H1 (cell line): Measurements from ENCODE around the gene PEX1. TPM values are rescaled to one million over a fixed set of nuclear protein-coding genes. Genes with fewer than 3 reads are reported as not detected.

Source experiments
- CTCF ChIA-PET: fragments of 300-600 bp; sonication (Branson Sonifier 250); formaldehyde crosslinking; loops from one replicate; lab custom pipeline; 2021; ENCODE audit not compliant: partially characterized antibody; lab: Charles Lee
- POLR2A ChIA-PET: fragments of 300-600 bp; sonication (Branson Sonifier 250); formaldehyde crosslinking; loops from one replicate; lab custom pipeline; 2021; ENCODE audit warnings: inconsistent platforms; ENCODE audit not compliant: partially characterized antibody; lab: Charles Lee
- DNase-seq, 2 experiments: peaks; one replicate each; pipeline versions ENCODE4 v3.0.0 to v3.0.0-alpha.2; 2010 to 2022; ENCODE audit warnings: low spot score in 2 of 2, low read depth in 1 of 2, mixed read lengths in 1 of 2
- FAIRE-seq: peaks from 2 replicates; lab custom pipeline; 2011; peaks lifted over from hg19 to GRCh38; lab: Jason Lieb, UNC
- H2AFZ ChIP-seq: 2 replicates; pipeline ENCODE4 v1.8.1; 2012; ENCODE audit warnings: low read length, inconsistent platforms
- H2AK5ac ChIP-seq: 2 replicates; pipeline ENCODE4 v1.6.1; 2013; ENCODE audit warnings: low read depth, low read length
- H2BK120ac ChIP-seq: replicated peaks from 2 replicates; pipeline ENCODE3; 2013; ENCODE audit warnings: low read depth, low read length, inconsistent platforms
- H2BK12ac ChIP-seq: 2 replicates; pipeline ENCODE4 v1.6.1; 2013; ENCODE audit warnings: low read depth, low read length
- H2BK15ac ChIP-seq: 2 replicates; pipeline ENCODE4 v1.6.1; 2013; ENCODE audit warnings: low read length
- H2BK20ac ChIP-seq: 2 replicates; pipeline ENCODE4 v1.6.1; 2013; ENCODE audit warnings: low read length
- H2BK5ac ChIP-seq: 2 replicates; pipeline ENCODE4 v1.6.1; 2013; ENCODE audit warnings: low read depth, low read length
- H3K14ac ChIP-seq: 2 replicates; pipeline ENCODE4 v1.6.1; 2013; ENCODE audit warnings: inconsistent platforms; ENCODE audit not compliant: insufficient read length
- H3K18ac ChIP-seq: 2 replicates; pipeline ENCODE4 v1.6.1; 2013; ENCODE audit warnings: low read length; ENCODE audit errors: extremely low read depth
- H3K23ac ChIP-seq: 2 replicates; pipeline ENCODE4 v1.6.1; 2013; ENCODE audit warnings: inconsistent platforms; ENCODE audit not compliant: insufficient read length
- H3K23me2 ChIP-seq: 2 replicates; pipeline ENCODE4 v1.6.1; 2013; ENCODE audit warnings: low read depth, low read length
- H3K27ac ChIP-seq: 2 replicates; pipeline ENCODE4 v1.6.1; 2011; ENCODE audit warnings: low read depth, low read length, inconsistent platforms
- H3K27me3 ChIP-seq, 4 experiments: replicated peaks in 1 of 4; 1 replicate in 1 of 4; 2 replicates in 3 of 4; pipeline versions ENCODE4 v1.6.1 to v1.8.1; 2011 to 2013; ENCODE audit warnings: low read length in 3 of 4, mild to moderate bottlenecking in 3 of 4, inconsistent platforms in 2 of 4, mixed read lengths in 2 of 4, moderate library complexity in 1 of 4; ENCODE audit not compliant: control insufficient read depth in 3 of 4, insufficient read depth in 3 of 4; ENCODE audit errors: extremely low read depth in 1 of 4
- H3K36me3 ChIP-seq, 4 experiments: 2 replicates each; pipeline versions ENCODE4 v1.6.1 to v1.8.1; 2011 to 2013; ENCODE audit warnings: mild to moderate bottlenecking in 4 of 4, low read length in 3 of 4, moderate library complexity in 2 of 4, control low read depth in 1 of 4, inconsistent platforms in 1 of 4; ENCODE audit not compliant: insufficient read depth in 4 of 4, control insufficient read depth in 2 of 4
- H3K4ac ChIP-seq: replicated peaks from 2 replicates; pipeline ENCODE3; 2013; ENCODE audit warnings: low read length, low read depth, mixed read lengths, inconsistent platforms; ENCODE audit not compliant: insufficient read length
- H3K4me1 ChIP-seq, 4 experiments: replicated peaks in 1 of 4; 1 replicate in 1 of 4; 2 replicates in 3 of 4; pipeline versions ENCODE4 v1.6.1 to v1.8.1; 2011 to 2013; ENCODE audit warnings: low read length in 3 of 4, inconsistent platforms in 2 of 4, mixed read lengths in 1 of 4; ENCODE audit not compliant: insufficient read depth in 4 of 4, control insufficient read depth in 3 of 4
- H3K4me2 ChIP-seq, 2 experiments: 2 replicates each; pipeline versions ENCODE4 v1.6.1 to v1.8.1; 2011 to 2013; ENCODE audit warnings: low read depth in 2 of 2, low read length in 2 of 2, control low read depth in 1 of 2, inconsistent platforms in 1 of 2, mild to moderate bottlenecking in 1 of 2; ENCODE audit not compliant: insufficient read depth in 1 of 2
- H3K4me3 ChIP-seq, 4 experiments: fragments of 200-600, 300-600 bp in 1 of 4; sonication (generic), shearing (Covaris generic), sonication (Bioruptor Twin) in 1 of 4; 2 replicates each; pipeline versions ENCODE4 v1.5.1 to v1.8.1; 2011 to 2016; ENCODE audit warnings: low read length in 4 of 4, low read depth in 3 of 4, control low read depth in 2 of 4, inconsistent platforms in 2 of 4, mild to moderate bottlenecking in 2 of 4, mixed read lengths in 1 of 4, moderate library complexity in 1 of 4; ENCODE audit not compliant: insufficient read depth in 2 of 4; ENCODE audit errors: extremely low read depth in 1 of 4
- H3K56ac ChIP-seq: replicated peaks from 2 replicates; pipeline ENCODE3; 2013; ENCODE audit warnings: low read depth, mild to moderate bottlenecking, mixed read lengths, low read length, inconsistent platforms; ENCODE audit not compliant: insufficient read length
- H3K79me1 ChIP-seq: 2 replicates; pipeline ENCODE4 v1.6.1; 2013; ENCODE audit warnings: low read depth, low read length, control low read depth
- H3K79me2 ChIP-seq, 2 experiments: 2 replicates each; pipeline versions ENCODE4 v1.6.1 to v1.8.1; 2012 to 2013; ENCODE audit warnings: low read length in 2 of 2, mild to moderate bottlenecking in 2 of 2, inconsistent platforms in 1 of 2; ENCODE audit not compliant: insufficient read depth in 2 of 2, control insufficient read depth in 1 of 2
- H3K9ac ChIP-seq, 4 experiments: replicated peaks in 1 of 4; 1 replicate in 1 of 4; 2 replicates in 3 of 4; pipeline versions ENCODE4 v1.6.1 to v1.8.1; 2011 to 2013; ENCODE audit warnings: low read depth in 3 of 4, low read length in 3 of 4, control low read depth in 2 of 4, mild to moderate bottlenecking in 2 of 4, moderate library complexity in 2 of 4, inconsistent platforms in 1 of 4; ENCODE audit errors: extremely low read depth in 1 of 4
- H3K9me3 ChIP-seq, 2 experiments: 2 replicates each; pipeline versions ENCODE4 v1.6.1 to v1.8.1; 2012 to 2013; ENCODE audit warnings: mild to moderate bottlenecking in 2 of 2, moderate library complexity in 2 of 2, control low read depth in 1 of 2, inconsistent platforms in 1 of 2, low read depth in 1 of 2, low read length in 1 of 2, mixed read lengths in 1 of 2; ENCODE audit not compliant: insufficient read depth in 2 of 2
- H4K20me1 ChIP-seq, 2 experiments: replicated peaks in 1 of 2; 2 replicates each; pipeline versions ENCODE3 to v1.8.1; 2011 to 2013; ENCODE audit warnings: inconsistent platforms in 2 of 2, low read length in 2 of 2, mild to moderate bottlenecking in 1 of 2; ENCODE audit not compliant: insufficient read depth in 2 of 2, control insufficient read depth in 1 of 2
- H4K5ac ChIP-seq: 2 replicates; pipeline ENCODE4 v1.6.1; 2013; ENCODE audit warnings: low read length, low read depth, mixed read lengths, inconsistent platforms; ENCODE audit not compliant: insufficient read length
- H4K8ac ChIP-seq: 2 replicates; pipeline ENCODE4 v1.8.0; 2013; ENCODE audit warnings: mild to moderate bottlenecking, moderate library complexity, low read length, inconsistent platforms; ENCODE audit not compliant: insufficient read depth; ENCODE audit errors: extremely low read depth
- H4K91ac ChIP-seq: replicated peaks from 2 replicates; pipeline ENCODE3; 2013; ENCODE audit warnings: low read length, mixed read lengths, inconsistent platforms; ENCODE audit not compliant: insufficient read length
- RNF2 ChIP-seq: fragments of 200-900, 300-1000 bp; sonication (generic); IDR thresholded peaks from 2 replicates; pipeline ENCODE4 v1.7.1; 2016; ENCODE audit warnings: borderline replicate concordance, low read depth, mild to moderate bottlenecking, antibody characterized with exemption, low read length; ENCODE audit not compliant: poor library complexity, severe bottlenecking; ENCODE audit errors: missing control alignments
- WGBS, 2 experiments: shearing (Covaris generic) in 1 of 2; methylation state at CpG; one replicate each; pipeline versions ENCODE4 v1.1.6 to v1.1.7; 2013 to 2015; ENCODE audit warnings: low lambda C conversion rate in 2 of 2, mixed read lengths in 2 of 2, inconsistent platforms in 1 of 2, low coverage in 1 of 2, missing lambda C conversion rate in 1 of 2; ENCODE audit not compliant: insufficient replicate concordance in 2 of 2, insufficient coverage in 1 of 2, insufficient read length in 1 of 2; ENCODE audit errors: extremely low coverage in 1 of 2, missing lambda C conversion rate in 1 of 2; 5-methylcytosine and 5-hydroxymethylcytosine counted together
- polyA plus RNA-seq, 7 experiments: library from polyadenylated mRNA; depleted of rRNA in 3 of 7; stranded (reverse) in 5 of 7; unstranded in 2 of 7; fragments of >200 nt in 5 of 7; fragments of 200-250 nt in 2 of 7; gene quantifications; 1 replicate in 5 of 7; 2 replicates in 1 of 7; 4 replicates in 1 of 7; pipeline versions ENCODE4 v1.2.1 to v1.2.3, GENCODE V29; 2011 to 2013; ENCODE audit warnings: missing spikeins in 2 of 7, mixed read lengths in 2 of 7
- total RNA-seq: library from RNA; stranded (reverse); fragmentation: NEBNext Ultra II Directional; extraction: Animal tissue kit (Norgen Biotek cat#: 25700); gene quantifications from 2 replicates; pipeline ENCODE4 v1.2.1, GENCODE V29; 2021

PEX1 gene
- total and polyA plus RNA-seq, 2 of the 8 experiments (the other 6 are each of a cell fraction or from before 2014, with no cell fraction given): 16.4 to 23.9 TPM

GRCh38 chr7:92550194-92550593 is 21.9 kb upstream of the PEX1 start:
- Histone ChIP-seq H3K4ac (no peak overlapping the region), H3K27ac (no peak overlapping the region), H4K91ac (no peak overlapping the region), H3K4me1 (no peaks in the 10 kb centered on the region), H3K36me3 (no peaks in the 10 kb centered on the region), H3K56ac (no peak overlapping the region), H3K18ac (no peak overlapping the region), H3K9ac (no peak overlapping the region), H2BK120ac (no peak overlapping the region), H2BK20ac (no peak overlapping the region), H3K27me3 (no peaks in the 10 kb centered on the region), H2BK15ac (no peak overlapping the region), H3K9me3 (peaks cover 0 to 6% of the 10 kb centered on the region in 2 experiments; a peak in 1 of 4 replicates), H4K5ac (no peak overlapping the region), H3K4me3 (no peak overlapping the region), H3K79me2 (no peaks in the 10 kb centered on the region), H2AFZ (no peak overlapping the region), H2BK5ac (no peak overlapping the region), H4K8ac (no peak overlapping the region), H4K20me1 (no peaks in the 10 kb centered on the region), H3K79me1 (no peaks in the 10 kb centered on the region), H2AK5ac (no peak overlapping the region), H3K4me2 (no peak overlapping the region), H3K23ac (no peak overlapping the region), H2BK12ac (no peak overlapping the region), H3K14ac (no peak overlapping the region), H3K23me2 (no peaks in the 10 kb centered on the region)
- no peak for TF ChIP-seq RNF2
- FAIRE-seq (no peak), DNase-seq (no peak)
- ChIA-PET CTCF (interaction anchor here (0.5 to 1.4 kb wide), 2 partner anchors 31 to 412 kb away, joined by 3 to 4 read pairs; no protein-coding TSS in a partner anchor), POLR2A (interaction anchor here (0.6 to 1.9 kb wide), 5 partner anchors 8 to 212 kb away, joined by 3 to 6 read pairs (median 5); no protein-coding TSS in a partner anchor)
- 98% methylated on average over 4 of the region's 4 CpGs; no CpG with 5 or more reads in 1 of the 2 experiments for WGBS, 2 experiments
